Peyer's patch (tissue), 4 donors: Measurements from ENCODE around the gene FOXL2. TPM values are rescaled to one million over a fixed set of nuclear protein-coding genes. Genes with fewer than 3 reads are reported as not detected.

Source experiments
- DNase-seq, 3 donors: peaks; one replicate each; pipeline ENCODE4 v3.0.0-alpha.2; 2017 to 2019
- H3K27ac ChIP-seq, 4 donors: fragments of 200-600 bp; sonication (generic); one replicate each; pipeline ENCODE4 v1.5.1; 2016 to 2019
- H3K27me3 ChIP-seq, 2 donors: fragments of 200-600 bp; sonication (generic); one replicate each; pipeline ENCODE4 v1.5.1; 2019
- H3K36me3 ChIP-seq, 3 donors: fragments of 200-600 bp; sonication (generic); one replicate each; pipeline ENCODE4 v1.5.1; 2016 to 2019
- H3K4me1 ChIP-seq, 4 donors: fragments of 200-600 bp; sonication (generic); one replicate each; pipeline ENCODE4 v1.5.1; 2016 to 2019
- H3K4me3 ChIP-seq, 4 donors: fragments of 200-600 bp; sonication (generic); 1 replicate in 3 of 4; 2 replicates in 1 of 4; pipeline ENCODE4 v1.5.1; 2016 to 2019; ENCODE audit warnings: mild to moderate bottlenecking in 1 of 4
- H3K9me3 ChIP-seq, 4 donors: fragments of 200-600 bp; sonication (generic); one replicate each; pipeline ENCODE4 v1.5.1; 2016 to 2019; ENCODE audit warnings: mild to moderate bottlenecking in 1 of 4
- POLR2A ChIP-seq, 2 donors: fragments of 450-650 bp; IDR thresholded peaks; one replicate each; pipeline ENCODE4 v1.5.1; 2017; ENCODE audit warnings: antibody characterized with exemption in 2 of 2, mild to moderate bottlenecking in 2 of 2, moderate library complexity in 2 of 2
- total RNA-seq, 4 donors: library from RNA; depleted of rRNA; stranded (reverse); fragments of >200 nt; gene quantifications; one replicate each; pipeline ENCODE4 v1.1.0, GENCODE V29; 2016
- TF ChIP-seq, protein P1 (sequence below), 6 experiments: fragments of 450-650 bp in 4 of 6; fragments of 200-600 bp in 2 of 6; sonication (generic) in 1 of 6; IDR thresholded peaks; one replicate each; pipeline ENCODE4 v1.5.1; 2017 to 2019; ENCODE audit warnings: antibody characterized with exemption in 6 of 6, mild to moderate bottlenecking in 3 of 6, moderate library complexity in 1 of 6

Gene FOXL2
- total RNA-seq, 4 donors from 2014 or later, result not detected

DNA sequence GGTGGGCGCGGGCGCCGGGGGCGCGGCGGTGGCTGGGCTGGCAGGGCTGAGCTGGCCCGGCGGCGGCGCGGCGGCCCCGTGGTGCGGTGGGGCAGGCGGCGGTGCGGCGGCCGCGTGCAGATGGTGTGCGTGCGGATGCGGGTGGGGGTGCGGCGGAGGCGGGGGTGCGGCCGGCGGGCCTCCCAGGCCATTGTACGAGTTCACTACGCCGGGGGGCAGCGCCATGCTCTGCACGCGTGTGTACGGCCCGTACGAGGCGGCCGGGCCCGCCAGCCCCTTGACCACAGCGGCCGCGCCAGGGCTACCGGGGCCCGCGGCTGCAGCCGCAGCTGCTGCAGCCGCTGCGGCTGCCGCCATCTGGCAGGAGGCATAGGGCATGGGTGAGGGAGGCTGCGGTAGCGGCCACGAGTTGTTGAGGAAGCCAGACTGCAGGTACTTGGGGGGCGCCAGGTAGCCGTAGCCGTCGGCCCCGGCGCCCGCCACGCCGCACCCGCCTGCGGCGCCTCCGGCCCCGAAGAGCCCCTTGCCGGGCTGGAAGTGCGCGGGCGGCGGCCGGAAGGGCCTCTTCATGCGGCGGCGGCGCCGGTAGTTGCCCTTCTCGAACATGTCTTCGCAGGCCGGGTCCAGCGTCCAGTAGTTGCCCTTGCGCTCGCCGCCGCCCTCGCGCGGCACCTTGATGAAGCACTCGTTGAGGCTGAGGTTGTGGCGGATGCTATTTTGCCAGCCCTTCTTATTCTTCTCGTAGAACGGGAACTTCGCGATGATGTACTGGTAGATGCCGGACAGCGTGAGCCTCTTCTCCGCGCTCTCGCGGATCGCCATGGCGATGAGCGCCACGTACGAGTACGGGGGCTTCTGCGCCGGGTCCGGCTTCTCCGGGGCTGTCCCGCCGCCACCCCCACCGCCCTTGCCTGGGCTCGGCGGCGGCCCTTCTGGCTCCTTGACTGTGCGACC, 951 bp downstream of the FOXL2 start:
- Histone ChIP-seq H3K36me3 (no peaks in the 10 kb centered on the region), H3K27me3 (peaks cover 5 to 60% of the 10 kb centered on the region in 2 donors), H3K9me3 (peaks cover 0 to 4% (median 0%) of the 10 kb centered on the region in 4 donors), H3K27ac (no peak overlapping the region), H3K4me3 (peak overlapping the region in 3 of 4 donors; percentile 35 to 47 (median 45)), H3K4me1 (peaks cover 0 to 40% (median 25%) of the 10 kb centered on the region in 4 donors)
- DNase-seq, result peak in 1 of 3 donors; percentile 60
- TF ChIP-seq, protein P1, sequence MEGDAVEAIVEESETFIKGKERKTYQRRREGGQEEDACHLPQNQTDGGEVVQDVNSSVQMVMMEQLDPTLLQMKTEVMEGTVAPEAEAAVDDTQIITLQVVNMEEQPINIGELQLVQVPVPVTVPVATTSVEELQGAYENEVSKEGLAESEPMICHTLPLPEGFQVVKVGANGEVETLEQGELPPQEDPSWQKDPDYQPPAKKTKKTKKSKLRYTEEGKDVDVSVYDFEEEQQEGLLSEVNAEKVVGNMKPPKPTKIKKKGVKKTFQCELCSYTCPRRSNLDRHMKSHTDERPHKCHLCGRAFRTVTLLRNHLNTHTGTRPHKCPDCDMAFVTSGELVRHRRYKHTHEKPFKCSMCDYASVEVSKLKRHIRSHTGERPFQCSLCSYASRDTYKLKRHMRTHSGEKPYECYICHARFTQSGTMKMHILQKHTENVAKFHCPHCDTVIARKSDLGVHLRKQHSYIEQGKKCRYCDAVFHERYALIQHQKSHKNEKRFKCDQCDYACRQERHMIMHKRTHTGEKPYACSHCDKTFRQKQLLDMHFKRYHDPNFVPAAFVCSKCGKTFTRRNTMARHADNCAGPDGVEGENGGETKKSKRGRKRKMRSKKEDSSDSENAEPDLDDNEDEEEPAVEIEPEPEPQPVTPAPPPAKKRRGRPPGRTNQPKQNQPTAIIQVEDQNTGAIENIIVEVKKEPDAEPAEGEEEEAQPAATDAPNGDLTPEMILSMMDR (IDR thresholded peaks at IDR 0.05), result peak in 1 of 6 experiments; percentile 18
- no peak for TF ChIP-seq POLR2A (IDR thresholded peaks at IDR 0.05)

GRCh38 chr3:138944929-138945708, 1.8 kb downstream of the FOXL2 start:
- Histone ChIP-seq H3K27me3 (peaks cover 5 to 68% of the 10 kb centered on the region in 2 donors), H3K9me3 (peaks cover 0 to 4% (median 0%) of the 10 kb centered on the region in 4 donors), H3K4me1 (peaks cover 0 to 37% (median 24%) of the 10 kb centered on the region in 4 donors), H3K27ac (no peak overlapping the region), H3K36me3 (no peaks in the 10 kb centered on the region), H3K4me3 (peak overlapping the region in 3 of 4 donors; percentile 22 to 45 (median 35))
- DNase-seq, result peak in 1 of 3 donors; percentile 58
- no peak for TF ChIP-seq POLR2A (IDR thresholded peaks at IDR 0.05)
- TF ChIP-seq, protein P1 (IDR thresholded peaks at IDR 0.05), result no peak

DNA sequence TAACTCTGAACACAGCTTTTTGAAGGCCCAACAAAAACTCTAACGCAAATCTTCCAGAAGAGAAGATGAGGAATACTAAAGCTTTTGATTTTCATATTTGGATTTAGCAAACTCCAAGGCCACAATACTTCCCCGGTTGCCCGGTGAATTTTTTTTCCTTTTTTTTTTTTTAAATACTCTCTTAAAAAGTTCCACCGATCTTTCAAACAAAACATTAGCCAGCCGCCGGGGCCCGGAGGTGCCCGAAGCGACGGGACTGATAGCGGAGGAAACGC, 2.3 kb downstream of the FOXL2 start:
- no peak for TF ChIP-seq POLR2A (IDR thresholded peaks at IDR 0.05)
- TF ChIP-seq, protein P1 (IDR thresholded peaks at IDR 0.05), result no peak
- Histone ChIP-seq H3K27me3 (peaks cover 5 to 68% of the 10 kb centered on the region in 2 donors), H3K4me3 (peak overlapping the region in 2 of 4 donors; percentile 22 to 45), H3K4me1 (peaks cover 0 to 35% (median 22%) of the 10 kb centered on the region in 4 donors), H3K27ac (no peak overlapping the region), H3K9me3 (peaks cover 0 to 4% (median 0%) of the 10 kb centered on the region in 4 donors), H3K36me3 (no peaks in the 10 kb centered on the region)
- DNase-seq, result no peak

DNA sequence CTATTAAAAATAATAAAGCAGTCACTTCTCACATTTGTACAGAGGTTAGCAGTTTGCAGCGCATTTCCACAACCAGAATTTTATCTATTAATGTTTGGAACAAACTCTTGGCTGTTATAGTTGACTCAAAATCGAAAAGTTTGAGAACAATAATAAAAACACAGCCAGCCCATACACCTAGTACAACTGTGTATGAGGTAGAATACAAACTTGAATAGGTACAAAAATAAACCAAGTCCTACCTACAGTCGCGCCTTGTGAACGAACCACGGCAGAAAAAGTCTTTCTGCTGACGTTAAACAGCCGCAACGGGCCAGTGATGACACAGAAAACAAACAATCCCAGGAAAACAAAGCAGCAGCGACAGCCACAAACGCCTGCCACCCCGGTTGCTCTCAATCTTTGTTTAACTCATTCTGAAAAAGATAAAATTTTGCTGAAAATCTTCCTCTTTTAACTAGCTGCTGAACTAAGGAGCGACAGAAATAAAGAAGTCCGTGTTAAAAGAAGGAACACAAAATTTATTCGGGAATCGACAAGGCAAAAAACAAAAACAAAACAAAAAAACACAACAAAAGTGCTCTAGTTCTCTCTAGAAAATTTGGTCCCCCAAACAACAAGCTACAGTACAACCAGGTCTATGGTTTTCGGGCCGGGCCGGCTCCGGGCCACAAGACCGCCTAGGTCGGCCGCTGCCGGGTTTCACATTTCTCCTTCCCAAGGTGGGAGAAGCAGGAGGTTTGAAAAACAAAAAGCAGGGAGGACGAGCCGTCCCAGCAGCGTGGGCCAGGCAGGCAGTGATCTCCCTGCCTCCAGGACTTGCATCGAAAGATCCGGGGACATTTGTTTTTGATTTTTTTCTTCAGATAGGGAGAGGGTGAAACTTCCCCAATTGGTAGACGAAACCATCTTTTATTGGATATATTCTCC, 2.9 kb downstream of the FOXL2 start:
- peaks cover 5 to 68% of the 10 kb centered on the region in 2 donors for H3K27me3 ChIP-seq
- H3K9me3 ChIP-seq, result peaks cover 0 to 4% (median 0%) of the 10 kb centered on the region in 4 donors
- H3K4me1 ChIP-seq, result peaks cover 0 to 40% (median 22%) of the 10 kb centered on the region in 4 donors
- H3K27ac ChIP-seq, result no peak overlapping the region
- no peaks in the 10 kb centered on the region for H3K36me3 ChIP-seq
- TF ChIP-seq, protein P1 (IDR thresholded peaks at IDR 0.05), result no peak
- no peak for TF ChIP-seq POLR2A (IDR thresholded peaks at IDR 0.05)
- H3K4me3 ChIP-seq, result no peak overlapping the region
- DNase-seq, result no peak
